Neutrophil (primary cell): Measurements from ENCODE around the gene FARP2.
"Not testable (repeated sequence)": the region's sequence is repeated elsewhere in the genome, so short reads cannot be mapped to it uniquely, and the experiment has no call there.

ENCODE experiments used
- H3K27ac ChIP-seq: fragments of 200-600 bp; sonication (generic); 2 replicates; pipeline ENCODE4 v1.5.1; 2016; ENCODE audit warnings: mild to moderate bottlenecking, moderate library complexity
- H3K27me3 ChIP-seq: fragments of 200-600 bp; sonication (generic); 2 replicates; pipeline ENCODE4 v1.6.0; 2016; ENCODE audit warnings: mild to moderate bottlenecking
- H3K36me3 ChIP-seq: fragments of 200-600 bp; sonication (generic); 2 replicates; pipeline ENCODE4 v1.5.1; 2017
- H3K4me1 ChIP-seq, 2 experiments: fragments of 200-600 bp in 1 of 2; sonication (generic) in 1 of 2; 1 replicate in 1 of 2; 2 replicates in 1 of 2; pipeline versions ENCODE4 v1.5.1 to v1.6.1; 2013 to 2016; ENCODE audit warnings: low read depth in 1 of 2, low read length in 1 of 2, mild to moderate bottlenecking in 1 of 2, moderate library complexity in 1 of 2; ENCODE audit not compliant: control insufficient read depth in 1 of 2, insufficient read depth in 1 of 2
- H3K4me3 ChIP-seq, 2 experiments: fragments of 200-600 bp in 1 of 2; sonication (generic) in 1 of 2; 1 replicate in 1 of 2; 2 replicates in 1 of 2; pipeline ENCODE4 v1.5.1; 2013 to 2016; ENCODE audit warnings: low read depth in 1 of 2, low read length in 1 of 2, mild to moderate bottlenecking in 1 of 2, moderate library complexity in 1 of 2
- H3K9me3 ChIP-seq: fragments of 200-600 bp; sonication (generic); 2 replicates; pipeline ENCODE4 v1.5.1; 2016
- CTCF ChIP-seq: fragments of 200-600 bp; sonication (generic); IDR thresholded peaks from 2 replicates; pipeline ENCODE4 v1.5.1; 2016; ENCODE audit warnings: antibody characterized with exemption

The FARP2 gene

GRCh38 chr2:241501551-241501950 lies 145.5 kb downstream of the FARP2 start:
- peaks cover 2% of the 10 kb centered on the region for H3K27me3 ChIP-seq
- H3K9me3 ChIP-seq, result no peaks in the 10 kb centered on the region
- H3K4me1 ChIP-seq, result no peaks in the 10 kb centered on the region
- H3K27ac ChIP-seq, result no peak overlapping the region
- H3K4me3 ChIP-seq, result no peak overlapping the region
- no peak for TF ChIP-seq CTCF
- peaks cover 40% of the 10 kb centered on the region for H3K36me3 ChIP-seq

GRCh38 chr2:241502281-241502680 lies 146.2 kb downstream of the FARP2 start:
- Histone ChIP-seq H3K9me3 (no peaks in the 10 kb centered on the region), H3K27me3 (peaks cover 9% of the 10 kb centered on the region), H3K36me3 (peaks cover 33% of the 10 kb centered on the region), H3K4me1 (peaks cover 2% of the 10 kb centered on the region in 2 experiments), H3K27ac (no peak overlapping the region), H3K4me3 (no peak overlapping the region)
- no peak for TF ChIP-seq CTCF

- H3K36me3 ChIP-seq, result peaks cover 17% of the 10 kb centered on the region
- peaks cover 9 to 12% of the 10 kb centered on the region in 2 experiments for H3K4me1 ChIP-seq
- no peak for TF ChIP-seq CTCF
- H3K27me3 ChIP-seq, result peaks cover 24% of the 10 kb centered on the region
- H3K27ac ChIP-seq, result no peak overlapping the region
- no peak overlapping the region for H3K4me3 ChIP-seq
- H3K9me3 ChIP-seq, result no peaks in the 10 kb centered on the region
Observed at GRCh38 chr2:241503776-241504392, 147.8 kb downstream of the FARP2 start.

GRCh38 chr2:241505086-241505780 lies 149.1 kb downstream of the FARP2 start:
- peaks cover 37% of the 10 kb centered on the region for H3K27me3 ChIP-seq
- no peak overlapping the region for H3K4me3 ChIP-seq
- no peaks in the 10 kb centered on the region for H3K9me3 ChIP-seq
- peaks cover 15 to 16% of the 10 kb centered on the region in 2 experiments for H3K4me1 ChIP-seq
- H3K36me3 ChIP-seq, result peaks cover 6% of the 10 kb centered on the region
- no peak overlapping the region for H3K27ac ChIP-seq
- TF ChIP-seq CTCF, result no peak

- no peak overlapping the region for H3K4me3 ChIP-seq
- peaks cover 43% of the 10 kb centered on the region for H3K27me3 ChIP-seq
- no peaks in the 10 kb centered on the region for H3K9me3 ChIP-seq
- TF ChIP-seq CTCF, result no peak
- no peak overlapping the region for H3K27ac ChIP-seq
- H3K36me3 ChIP-seq, result peaks cover 6% of the 10 kb centered on the region
- peaks cover 15 to 16% of the 10 kb centered on the region in 2 experiments for H3K4me1 ChIP-seq
Observed at GRCh38 chr2:241505781-241506201, 149.7 kb downstream of the FARP2 start.

GRCh38 chr2:241506317-241506716 lies 150.2 kb downstream of the FARP2 start:
- H3K27ac ChIP-seq, H3K36me3 ChIP-seq, H3K4me3 ChIP-seq, H3K9me3 ChIP-seq: not testable (repeated sequence)
- Histone ChIP-seq H3K27me3 (peaks cover 48% of the 10 kb centered on the region), H3K4me1 (peaks cover 15 to 16% of the 10 kb centered on the region in 2 experiments)
